Sigmoid colon (tissue), 4 donors: ENCODE results near the gene NPTX1.

ENCODE experiments used
- EP300 ChIP-seq, 4 donors: sonication (generic); formaldehyde crosslinking; IDR thresholded peaks; one replicate each; pipeline ENCODE4 v1.6.1; 2017; ENCODE audit warnings: antibody characterized with exemption in 4 of 4
- POLR2AphosphoS5 ChIP-seq, 4 donors: sonication (generic); formaldehyde crosslinking; IDR thresholded peaks; one replicate each; pipeline ENCODE4 v1.6.1; 2017; ENCODE audit warnings: antibody characterized with exemption in 4 of 4
- TF ChIP-seq, protein P1 (sequence below), 4 experiments: fragments of 450-650 bp in 3 of 4; fragments of 200-600 bp in 1 of 4; IDR thresholded peaks; one replicate each; pipeline ENCODE4 v1.5.1; 2016 to 2019; ENCODE audit warnings: antibody characterized with exemption in 4 of 4, mild to moderate bottlenecking in 3 of 4, moderate library complexity in 2 of 4

DNA sequence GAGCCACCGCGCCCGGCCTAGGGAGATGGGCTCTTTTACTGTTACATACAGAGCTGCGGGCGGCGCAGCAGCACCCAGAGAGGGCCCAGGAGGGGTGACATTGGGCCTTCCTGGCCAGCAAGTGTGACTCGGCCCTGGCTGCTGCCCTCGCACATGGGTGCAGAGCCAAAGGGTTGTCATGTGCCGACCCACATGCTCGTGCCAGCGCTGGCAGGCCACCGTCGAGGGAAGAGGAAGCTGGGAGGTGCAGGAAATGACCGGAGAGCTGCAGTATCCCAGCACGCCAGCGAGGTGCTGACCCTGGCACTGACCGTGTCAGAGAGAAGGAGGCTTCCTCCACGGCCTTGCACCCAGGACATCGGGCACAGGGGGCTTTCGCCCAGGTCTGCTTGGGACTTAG is 53.4 kb downstream of the NPTX1 start:
- TF ChIP-seq, protein P1, sequence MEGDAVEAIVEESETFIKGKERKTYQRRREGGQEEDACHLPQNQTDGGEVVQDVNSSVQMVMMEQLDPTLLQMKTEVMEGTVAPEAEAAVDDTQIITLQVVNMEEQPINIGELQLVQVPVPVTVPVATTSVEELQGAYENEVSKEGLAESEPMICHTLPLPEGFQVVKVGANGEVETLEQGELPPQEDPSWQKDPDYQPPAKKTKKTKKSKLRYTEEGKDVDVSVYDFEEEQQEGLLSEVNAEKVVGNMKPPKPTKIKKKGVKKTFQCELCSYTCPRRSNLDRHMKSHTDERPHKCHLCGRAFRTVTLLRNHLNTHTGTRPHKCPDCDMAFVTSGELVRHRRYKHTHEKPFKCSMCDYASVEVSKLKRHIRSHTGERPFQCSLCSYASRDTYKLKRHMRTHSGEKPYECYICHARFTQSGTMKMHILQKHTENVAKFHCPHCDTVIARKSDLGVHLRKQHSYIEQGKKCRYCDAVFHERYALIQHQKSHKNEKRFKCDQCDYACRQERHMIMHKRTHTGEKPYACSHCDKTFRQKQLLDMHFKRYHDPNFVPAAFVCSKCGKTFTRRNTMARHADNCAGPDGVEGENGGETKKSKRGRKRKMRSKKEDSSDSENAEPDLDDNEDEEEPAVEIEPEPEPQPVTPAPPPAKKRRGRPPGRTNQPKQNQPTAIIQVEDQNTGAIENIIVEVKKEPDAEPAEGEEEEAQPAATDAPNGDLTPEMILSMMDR (IDR thresholded peaks at IDR 0.05): no peak
- TF ChIP-seq EP300 (IDR thresholded peaks at IDR 0.05) (no peak), POLR2AphosphoS5 (IDR thresholded peaks at IDR 0.05) (no peak)
